CD4-positive, CD25-positive, alpha-beta regulatory T cell (primary cell): ENCODE measurements around the gene ATXN7L3. TPM values are rescaled to one million over a fixed set of nuclear protein-coding genes. Genes with fewer than 3 reads are reported as not detected.
"Not testable (repeated sequence)": the region's sequence is repeated elsewhere in the genome, so short reads cannot be mapped to it uniquely, and the experiment has no call there.

Source experiments
- ATAC-seq, 2 donors: fragments of 150-1000 bp; cut with Tn5 transposase; one replicate each; pipeline ENCODE4 v1.10.0; 2021; ENCODE audit warnings: low read depth in 2 of 2, moderate number of reproducible peaks in 2 of 2, moderate library complexity in 1 of 2
- DNase-seq, 3 donors: peaks; one replicate each; pipeline versions ENCODE4 v3.0.0 to v3.0.0-alpha.2; 2012 to 2022; ENCODE audit warnings: mixed read lengths in 1 of 3
- H3K27ac ChIP-seq: one replicate; pipeline ENCODE4 v1.7.0; 2013; ENCODE audit warnings: mild to moderate bottlenecking, low read length; ENCODE audit not compliant: insufficient read depth, poor library complexity, severe bottlenecking
- H3K27me3 ChIP-seq: one replicate; pipeline ENCODE4 v1.7.0; 2013; ENCODE audit warnings: low read length; ENCODE audit not compliant: control insufficient read depth, insufficient read depth
- H3K36me3 ChIP-seq: one replicate; pipeline ENCODE4 v1.7.0; 2013; ENCODE audit warnings: mild to moderate bottlenecking, low read length, moderate library complexity; ENCODE audit not compliant: control insufficient read depth, insufficient read depth
- H3K4me1 ChIP-seq: 2 replicates; pipeline ENCODE4 v1.7.0; 2013; ENCODE audit warnings: mild to moderate bottlenecking, low read length; ENCODE audit not compliant: insufficient read depth, control insufficient read depth, poor library complexity, severe bottlenecking
- H3K4me3 ChIP-seq: one replicate; pipeline ENCODE4 v1.7.0; 2013; ENCODE audit warnings: low read depth, mild to moderate bottlenecking, low read length, moderate library complexity
- H3K9me3 ChIP-seq, 2 experiments: 1 replicate in 1 of 2; 2 replicates in 1 of 2; pipeline ENCODE4 v1.7.0; 2013; ENCODE audit warnings: low read length in 2 of 2, mild to moderate bottlenecking in 1 of 2, moderate library complexity in 1 of 2; ENCODE audit not compliant: control insufficient read depth in 2 of 2
- H3K27ac Mint-ChIP-seq, 3 donors: one replicate each; pipeline ENCODE4 v1.8.0; 2020 to 2022; ENCODE audit warnings: mild to moderate bottlenecking in 3 of 3, mixed read lengths in 3 of 3, moderate library complexity in 2 of 3
- H3K27me3 Mint-ChIP-seq: one replicate; pipeline ENCODE4 v1.8.0; 2022; ENCODE audit warnings: mild to moderate bottlenecking, mixed read lengths
- H3K36me3 Mint-ChIP-seq: one replicate; pipeline ENCODE4 v1.8.0; 2020; ENCODE audit warnings: mixed read lengths
- H3K4me1 Mint-ChIP-seq, 4 donors: one replicate each; pipeline ENCODE4 v1.8.0; 2020 to 2022; ENCODE audit warnings: mixed read lengths in 4 of 4, mild to moderate bottlenecking in 1 of 4
- H3K4me3 Mint-ChIP-seq, 4 donors: one replicate each; pipeline ENCODE4 v1.8.0; 2020 to 2022; ENCODE audit warnings: mild to moderate bottlenecking in 4 of 4, mixed read lengths in 4 of 4, moderate library complexity in 3 of 4
- H3K9me3 Mint-ChIP-seq, 7 donors: one replicate each; pipeline ENCODE4 v1.8.0; 2020 to 2022; ENCODE audit warnings: mixed read lengths in 7 of 7, mild to moderate bottlenecking in 3 of 7, moderate library complexity in 2 of 7
- polyA plus RNA-seq, 4 donors: library from polyadenylated mRNA; unstranded; fragments of 300-500 nt; fragmentation: Illumina TruSeq; gene quantifications; one replicate each; pipeline ENCODE4 v1.2.3, GENCODE V29; 2021
- total RNA-seq: library from RNA; stranded (reverse); gene quantifications from one replicate; pipeline ENCODE4 v1.2.3, GENCODE V29; 2022

Gene ATXN7L3
- total and polyA plus RNA-seq, 5 donors from 2014 or later: 10.3 to 103 (median 14.1) TPM

GRCh38 chr17:44143921-44144320, 55.8 kb downstream of the ATXN7L3 start:
- H3K36me3 ChIP-seq, H3K9me3 Mint-ChIP-seq, H3K27ac Mint-ChIP-seq, H3K36me3 Mint-ChIP-seq, H3K27ac ChIP-seq, H3K27me3 ChIP-seq, H3K9me3 ChIP-seq, H3K4me3 ChIP-seq, DNase-seq, ATAC-seq, H3K27me3 Mint-ChIP-seq: not testable (repeated sequence)
- peaks cover 2 to 15% (median 9%) of the 10 kb centered on the region in 4 donors for H3K4me1 Mint-ChIP-seq
- peaks cover 12% of the 10 kb centered on the region for H3K4me1 ChIP-seq
- peak overlapping the region in 3 of 4 donors; percentile 38 to 52 (median 44) for H3K4me3 Mint-ChIP-seq

Other genes starting within 250 kb of the ATXN7L3 start
- not detected for gene PYY, start 245.9 kb downstream of the ATXN7L3 start, total RNA-seq
- not detected for gene PYY, start 245.9 kb downstream of the ATXN7L3 start, polyA plus RNA-seq
- gene NAGS, start 195.3 kb downstream of the ATXN7L3 start, total RNA-seq: 0.39 TPM
- gene NAGS, start 195.3 kb downstream of the ATXN7L3 start, polyA plus RNA-seq: 1 to 10 TPM; 1.2 to 1.9 (median 1.3) TPM
- 15.8 TPM for gene TMEM101, start 184.9 kb downstream of the ATXN7L3 start, total RNA-seq
- gene TMEM101, start 184.9 kb downstream of the ATXN7L3 start, polyA plus RNA-seq: 10 to 100 TPM; 40.7 to 44.9 (median 41.3) TPM
- gene LSM12, start 133.2 kb downstream of the ATXN7L3 start, total RNA-seq: 42.6 TPM
- 10 to 100 TPM; 69.8 to 83.7 (median 72.6) TPM for gene LSM12, start 133.2 kb downstream of the ATXN7L3 start, polyA plus RNA-seq
- 10.7 TPM for gene G6PC3, start 129.1 kb downstream of the ATXN7L3 start, total RNA-seq
- 10 to 100 TPM; 15.0 to 21.5 (median 16.5) TPM for gene G6PC3, start 129.1 kb downstream of the ATXN7L3 start, polyA plus RNA-seq
- 69.1 TPM for gene HDAC5, start 76.2 kb downstream of the ATXN7L3 start, total RNA-seq
- 10 to 100 TPM; 10.6 to 16.4 (median 13.0) TPM for gene HDAC5, start 76.2 kb downstream of the ATXN7L3 start, polyA plus RNA-seq
- gene HROB, start 58.0 kb downstream of the ATXN7L3 start, total RNA-seq: 9.2 TPM
- gene HROB, start 58.0 kb downstream of the ATXN7L3 start, polyA plus RNA-seq: under 1 TPM; 0.16 to 0.67 (median 0.38) TPM
- not detected for gene ASB16, start 29.2 kb downstream of the ATXN7L3 start, total RNA-seq
- under 1 TPM in 2 of 4 donors, not detected in 2; 0.09 to 0.16 TPM for gene ASB16, start 29.2 kb downstream of the ATXN7L3 start, polyA plus RNA-seq
- gene TMUB2, start 12.9 kb downstream of the ATXN7L3 start, total RNA-seq: 67.7 TPM
- gene TMUB2, start 12.9 kb downstream of the ATXN7L3 start, polyA plus RNA-seq: 10 to 100 TPM; 31.7 to 43.7 (median 34.5) TPM
- gene UBTF, start 19.8 kb upstream of the ATXN7L3 start, total RNA-seq: 104 TPM
- gene UBTF, start 19.8 kb upstream of the ATXN7L3 start, polyA plus RNA-seq: 10 to 100 TPM; 22.3 to 28.5 (median 26.5) TPM
- gene SLC4A1, start 68.3 kb upstream of the ATXN7L3 start, total RNA-seq: not detected
- not detected for gene SLC4A1, start 68.3 kb upstream of the ATXN7L3 start, polyA plus RNA-seq
- 0.27 TPM for gene RUNDC3A, start 108.7 kb upstream of the ATXN7L3 start, total RNA-seq
- under 1 TPM in 1 of 4 donors, not detected in 3; 0.96 TPM for gene RUNDC3A, start 108.7 kb upstream of the ATXN7L3 start, polyA plus RNA-seq
- gene SLC25A39, start 124.9 kb upstream of the ATXN7L3 start, total RNA-seq: 64.7 TPM
- 100 to 1,000 TPM in 1 of 4 donors, 10 to 100 TPM in 3; 93.8 to 112 (median 98.4) TPM for gene SLC25A39, start 124.9 kb upstream of the ATXN7L3 start, polyA plus RNA-seq
- 24.3 TPM for gene GRN, start 145.4 kb upstream of the ATXN7L3 start, total RNA-seq
- 10 to 100 TPM; 29.1 to 39.4 (median 33.7) TPM for gene GRN, start 145.4 kb upstream of the ATXN7L3 start, polyA plus RNA-seq
- gene FAM171A2, start 164.0 kb upstream of the ATXN7L3 start, total RNA-seq: 0.25 TPM
- gene FAM171A2, start 164.0 kb upstream of the ATXN7L3 start, polyA plus RNA-seq: under 1 TPM in 2 of 4 donors, not detected in 2; 0.07 to 0.09 TPM
- gene ITGA2B, start 189.8 kb upstream of the ATXN7L3 start, total RNA-seq: 19.5 TPM
- not detected for gene ITGA2B, start 189.8 kb upstream of the ATXN7L3 start, polyA plus RNA-seq